Epithelial cell of umbilical artery (primary cell): ENCODE measurements around the gene NALCN. TPM values are rescaled to one million over a fixed set of nuclear protein-coding genes. Genes with fewer than 3 reads are reported as not detected.

Experiments used
- total RNA-seq: library from RNA; depleted of rRNA; stranded (reverse); fragments of >200 nt; gene quantifications from 2 replicates; pipeline ENCODE4 v1.2.3, GENCODE V29; 2014

Gene NALCN
- 8.4 and 10.5 TPM in 2 replicates for total RNA-seq

DNA sequence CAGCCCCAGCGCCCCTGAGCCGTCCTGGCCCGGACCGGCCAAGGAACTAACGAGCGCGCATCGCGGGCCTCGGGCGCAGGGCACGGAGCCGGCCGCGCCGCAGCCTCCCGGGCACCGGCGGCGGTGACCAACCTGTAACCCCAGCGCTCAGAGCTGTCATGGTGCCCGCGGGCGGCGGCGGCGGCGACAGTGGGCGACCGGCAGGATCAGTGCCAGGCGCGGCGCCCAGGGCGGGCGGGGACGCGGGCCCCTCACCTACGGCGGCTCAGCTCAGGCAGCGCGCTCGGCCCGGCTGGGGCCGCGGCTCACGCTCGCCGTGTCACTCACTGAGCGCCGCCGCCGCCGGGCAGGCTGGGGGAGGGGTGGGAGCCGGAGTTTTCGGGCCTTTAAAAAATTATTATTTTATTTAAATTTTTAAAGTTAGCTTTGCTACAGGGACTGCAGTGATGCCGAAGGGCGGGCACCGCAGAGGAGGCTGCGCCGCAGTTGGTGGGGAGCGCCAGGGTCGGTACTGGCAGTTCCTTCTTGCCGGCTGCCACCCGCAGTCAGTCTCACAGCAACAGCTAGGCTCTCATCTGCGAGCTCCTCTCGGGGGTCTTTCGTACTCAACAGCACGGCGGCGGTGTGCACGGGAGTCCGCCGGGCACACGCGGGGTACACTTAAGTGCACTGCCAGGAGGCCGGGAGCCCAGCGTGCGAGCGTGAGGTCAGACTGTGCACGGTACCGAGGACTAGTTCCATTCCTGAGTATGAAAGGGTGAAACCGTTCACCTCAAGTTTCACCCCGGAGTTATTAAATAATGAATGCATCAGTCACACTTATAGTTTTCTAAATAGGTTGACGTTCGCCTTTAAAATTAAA is at the start of gene NALCN:
Gene NALCN (minus strand): TSS at position 328 of the 862 bp plus-strand sequence. CDS start 17,382 bp downstream, outside the sequence.

DNA sequence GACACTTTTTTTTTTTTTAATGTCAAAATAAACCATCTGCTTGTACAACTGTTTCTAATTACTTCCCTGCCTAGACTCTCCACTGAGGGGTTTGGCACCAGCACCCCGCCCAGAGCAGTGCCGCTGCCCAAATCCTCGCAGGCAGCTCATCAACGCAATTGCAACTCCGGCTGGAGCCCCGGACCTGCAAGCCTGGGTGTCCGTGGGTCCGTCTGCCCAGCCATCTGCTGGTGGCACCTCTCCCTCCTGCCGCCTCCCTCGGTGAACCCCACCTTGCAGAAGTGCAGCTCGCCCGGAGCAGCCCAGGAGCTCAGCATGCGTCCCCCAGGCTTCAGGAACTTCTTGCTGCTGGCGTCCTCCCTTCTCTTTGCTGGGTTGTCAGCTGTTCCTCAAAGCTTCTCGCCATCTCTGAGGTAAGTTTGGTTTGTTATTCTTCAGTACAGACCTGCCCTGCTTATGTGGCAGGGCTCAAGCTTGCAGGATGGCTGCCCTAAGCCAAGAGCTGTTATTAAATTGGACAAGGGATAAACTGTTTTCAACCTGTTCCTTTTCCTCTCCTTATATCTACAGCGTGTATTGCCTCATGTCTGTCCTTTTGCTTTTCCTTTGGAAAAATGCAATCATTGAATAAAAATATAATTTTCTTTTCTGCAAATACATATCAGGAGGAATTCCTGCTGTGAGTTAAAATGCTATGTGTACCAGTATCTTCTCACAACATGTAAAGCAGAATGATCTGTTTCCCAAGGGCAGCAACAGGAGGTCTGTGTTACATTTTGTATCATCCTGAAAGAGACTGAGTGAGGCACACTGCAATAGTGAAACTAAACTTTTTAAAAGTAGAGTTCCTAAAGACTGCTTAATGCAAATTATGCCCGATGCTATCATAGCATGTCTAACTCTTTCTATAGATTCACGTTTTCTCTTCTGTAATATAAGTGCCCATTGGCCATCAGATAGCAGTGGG is 36.5 kb upstream of the NALCN start, which contains the start of gene ITGBL1:
Gene ITGBL1 (plus strand): TSS at position 157 of the 967 bp plus-strand sequence. CDS start 159 bp downstream, at position 316.

Other genes with a start within 250 kb of the NALCN start
- 4.5 and 4.7 TPM in 2 replicates for gene ITGBL1, start 36.2 kb upstream of the NALCN start, total RNA-seq